ENCODE results near the gene AOX1. TPM values are rescaled to one million over a fixed set of nuclear protein-coding genes. Genes with fewer than 3 reads are reported as not detected.
"Not testable (repeated sequence)": the region's sequence is repeated elsewhere in the genome, so short reads cannot be mapped to it uniquely, and the experiment has no call there.

AOX1 gene
- total RNA-seq, 3 donors from 2014 or later = 0.63 to 1.0 (median 0.71) TPM

DNA sequence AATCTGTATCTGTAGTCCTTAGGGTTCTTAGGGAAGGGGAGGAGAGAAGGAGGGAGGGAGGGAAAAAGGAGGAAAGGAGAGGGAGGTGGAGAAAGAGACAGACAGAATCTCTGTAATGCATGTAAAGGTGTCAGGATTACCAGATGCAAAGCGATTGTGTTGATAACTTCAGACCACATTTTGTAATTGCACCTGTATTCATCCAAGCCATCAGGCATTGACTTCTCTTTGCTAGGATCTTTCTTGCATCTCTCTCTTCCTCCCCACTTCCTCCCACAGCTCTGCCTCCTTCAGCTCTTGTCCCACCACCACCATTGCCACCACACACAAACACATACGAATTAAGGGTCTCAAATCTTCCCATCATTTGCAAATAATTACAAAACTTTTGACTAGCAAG lies 91.4 kb downstream of the AOX1 start:
- no peak for DNase-seq
- ATAC-seq = no peak

DNA sequence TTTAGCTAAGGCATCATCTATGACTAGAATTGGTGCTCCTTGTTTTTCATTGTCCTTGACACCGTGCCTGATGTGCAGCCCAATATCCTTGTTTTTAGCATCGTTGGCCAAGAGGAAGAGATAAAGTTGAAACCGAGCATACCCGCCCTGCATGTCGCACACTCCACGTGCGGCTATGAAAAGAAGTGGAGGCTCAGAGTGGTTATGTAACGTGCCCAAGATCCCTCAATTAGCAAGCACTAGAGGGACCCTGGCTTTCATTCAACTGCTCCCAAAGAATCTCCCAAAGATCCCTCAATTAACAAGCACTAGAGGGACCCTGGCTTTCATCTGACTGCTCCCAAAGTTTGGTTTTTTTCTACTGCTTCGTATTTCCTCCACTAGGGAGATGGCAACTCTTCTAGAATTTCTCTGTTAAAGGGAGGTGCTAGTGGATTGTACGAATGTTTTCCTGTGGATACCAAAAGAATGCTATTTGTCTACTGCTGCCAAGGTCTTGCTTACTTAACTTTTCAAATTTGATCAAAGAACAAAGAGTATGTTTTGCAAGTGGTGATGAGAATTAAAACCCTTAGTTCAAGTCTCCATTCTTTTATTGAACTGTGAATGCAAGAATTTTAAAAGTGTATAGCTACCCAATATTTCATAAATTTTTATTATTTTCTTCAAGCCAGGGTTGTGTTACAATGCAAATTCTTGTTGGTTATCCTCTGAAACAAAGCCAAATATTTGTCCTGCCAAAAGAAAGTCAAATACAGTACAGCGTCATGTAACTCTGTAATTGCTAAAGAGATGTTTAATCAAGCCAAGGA lies 92.1 kb downstream of the AOX1 start:
- peaks cover 6% of the 10 kb centered on the region for H3K4me1 Mint-ChIP-seq (ENCODE audit: low read depth)
- no peaks in the 10 kb centered on the region for H3K9me3 Mint-ChIP-seq
- peaks cover 7% of the 10 kb centered on the region for H3K27me3 Mint-ChIP-seq (ENCODE audit: low read depth)
- no peaks in the 10 kb centered on the region for H3K36me3 Mint-ChIP-seq (ENCODE audit: insufficient read depth)
- H3K4me3 Mint-ChIP-seq = no peak overlapping the region
- DNase-seq = no peak
- no peak for ATAC-seq

More for the DNA sequence above, 91.4 kb downstream of the AOX1 start:
- no peak overlapping the region for H3K4me3 Mint-ChIP-seq
- H3K4me1 Mint-ChIP-seq (ENCODE audit: low read depth) = peaks cover 6% of the 10 kb centered on the region
- peaks cover 7% of the 10 kb centered on the region for H3K27me3 Mint-ChIP-seq (ENCODE audit: low read depth)
- H3K9me3 Mint-ChIP-seq = no peaks in the 10 kb centered on the region
- no peaks in the 10 kb centered on the region for H3K36me3 Mint-ChIP-seq (ENCODE audit: insufficient read depth)

DNA sequence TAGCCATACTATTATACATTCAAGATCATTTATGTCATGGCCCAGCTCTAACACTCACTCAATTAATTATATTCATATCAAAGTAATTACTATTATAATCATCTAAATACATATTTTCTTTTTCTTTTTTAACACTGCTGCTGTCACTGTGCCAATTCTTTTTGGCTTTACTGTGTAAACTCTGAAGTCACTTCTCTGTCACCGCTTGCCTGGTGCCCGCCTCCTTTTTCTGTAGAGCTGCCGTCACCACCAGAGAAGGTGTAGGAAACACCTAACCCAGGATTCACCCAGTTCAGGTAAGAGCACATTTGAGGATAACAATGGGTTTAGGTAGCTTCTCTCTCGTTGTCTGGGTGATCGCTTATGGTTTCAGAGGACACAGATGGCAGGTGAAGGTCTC lies 93.3 kb downstream of the AOX1 start:
- H3K4me1 Mint-ChIP-seq (ENCODE audit: low read depth) = no peaks in the 10 kb centered on the region
- peaks cover 5% of the 10 kb centered on the region for H3K27me3 Mint-ChIP-seq (ENCODE audit: low read depth)
- H3K9me3 Mint-ChIP-seq = no peaks in the 10 kb centered on the region
- no peak for DNase-seq
- ATAC-seq = no peak
- H3K4me3 Mint-ChIP-seq = no peak overlapping the region
- H3K36me3 Mint-ChIP-seq (ENCODE audit: insufficient read depth) = no peaks in the 10 kb centered on the region

DNA sequence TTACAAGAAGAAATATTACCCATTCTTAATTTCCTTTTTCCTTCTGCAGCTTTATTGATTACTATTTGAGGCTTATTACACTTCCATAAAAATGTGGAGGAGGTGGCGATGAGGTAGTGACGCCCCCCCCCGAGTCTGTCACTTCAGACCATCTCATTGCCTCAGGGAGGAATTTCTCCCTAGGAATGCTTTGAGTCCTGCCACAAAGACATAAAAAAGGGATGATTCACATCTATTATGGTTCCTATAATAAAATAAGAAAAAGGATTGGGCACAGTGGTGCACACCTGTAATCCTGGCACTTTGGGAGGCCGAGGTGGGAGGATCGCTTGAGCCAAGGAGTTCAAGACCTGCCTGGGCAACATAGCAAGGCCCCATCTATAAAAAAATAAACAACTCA lies 93.7 kb downstream of the AOX1 start:
- H3K36me3 Mint-ChIP-seq (ENCODE audit: insufficient read depth) = no peaks in the 10 kb centered on the region
- no peaks in the 10 kb centered on the region for H3K4me1 Mint-ChIP-seq (ENCODE audit: low read depth)
- ATAC-seq = no peak
- no peak for DNase-seq
- peaks cover 5% of the 10 kb centered on the region for H3K27me3 Mint-ChIP-seq (ENCODE audit: low read depth)
- H3K4me3 Mint-ChIP-seq = no peak overlapping the region
- no peaks in the 10 kb centered on the region for H3K9me3 Mint-ChIP-seq

DNA sequence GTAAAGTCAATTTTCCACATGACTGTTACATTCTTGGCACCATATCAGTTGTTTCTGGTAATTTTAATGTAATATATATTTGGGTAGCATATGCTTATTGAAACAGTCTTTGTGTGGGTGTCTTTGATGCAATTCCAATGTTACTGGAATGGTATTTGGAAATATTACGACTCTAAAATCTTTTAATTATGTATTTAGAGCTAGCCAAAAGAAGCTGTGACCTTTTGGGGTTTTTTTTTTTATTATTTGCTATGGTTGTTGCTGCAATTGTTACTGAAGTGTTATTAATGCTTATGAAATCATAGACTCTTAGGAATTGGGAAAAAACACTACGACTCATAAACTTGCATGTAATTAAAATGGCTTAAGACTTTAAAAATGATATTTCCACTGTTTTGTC lies 95.9 kb downstream of the AOX1 start:
- no peak for DNase-seq
- no peaks in the 10 kb centered on the region for H3K36me3 Mint-ChIP-seq (ENCODE audit: insufficient read depth)
- no peak for ATAC-seq
- peaks cover 2% of the 10 kb centered on the region for H3K27me3 Mint-ChIP-seq (ENCODE audit: low read depth)
- H3K9me3 Mint-ChIP-seq = no peaks in the 10 kb centered on the region
- no peak overlapping the region for H3K4me3 Mint-ChIP-seq
- H3K4me1 Mint-ChIP-seq (ENCODE audit: low read depth) = no peaks in the 10 kb centered on the region

DNA sequence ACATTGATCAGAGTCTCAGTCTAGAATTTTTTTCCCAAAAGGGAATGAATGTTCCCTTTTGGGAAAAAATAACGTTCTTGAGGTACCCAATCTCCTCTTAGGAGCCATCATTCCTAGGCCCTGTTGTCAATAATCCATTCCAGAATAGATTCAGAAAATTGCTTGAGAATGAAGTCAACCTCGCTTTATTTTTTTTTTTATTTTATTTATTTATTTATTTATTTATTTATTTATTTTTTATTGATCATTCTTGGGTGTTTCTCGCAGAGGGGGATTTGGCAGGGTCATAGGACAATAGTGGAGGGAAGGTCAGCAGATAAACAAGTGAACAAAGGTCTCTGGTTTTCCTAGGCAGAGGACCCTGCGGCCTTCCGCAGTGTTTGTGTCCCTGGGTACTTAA lies 96.6 kb downstream of the AOX1 start:
- not testable (repeated sequence) for H3K9me3 Mint-ChIP-seq

DNA sequence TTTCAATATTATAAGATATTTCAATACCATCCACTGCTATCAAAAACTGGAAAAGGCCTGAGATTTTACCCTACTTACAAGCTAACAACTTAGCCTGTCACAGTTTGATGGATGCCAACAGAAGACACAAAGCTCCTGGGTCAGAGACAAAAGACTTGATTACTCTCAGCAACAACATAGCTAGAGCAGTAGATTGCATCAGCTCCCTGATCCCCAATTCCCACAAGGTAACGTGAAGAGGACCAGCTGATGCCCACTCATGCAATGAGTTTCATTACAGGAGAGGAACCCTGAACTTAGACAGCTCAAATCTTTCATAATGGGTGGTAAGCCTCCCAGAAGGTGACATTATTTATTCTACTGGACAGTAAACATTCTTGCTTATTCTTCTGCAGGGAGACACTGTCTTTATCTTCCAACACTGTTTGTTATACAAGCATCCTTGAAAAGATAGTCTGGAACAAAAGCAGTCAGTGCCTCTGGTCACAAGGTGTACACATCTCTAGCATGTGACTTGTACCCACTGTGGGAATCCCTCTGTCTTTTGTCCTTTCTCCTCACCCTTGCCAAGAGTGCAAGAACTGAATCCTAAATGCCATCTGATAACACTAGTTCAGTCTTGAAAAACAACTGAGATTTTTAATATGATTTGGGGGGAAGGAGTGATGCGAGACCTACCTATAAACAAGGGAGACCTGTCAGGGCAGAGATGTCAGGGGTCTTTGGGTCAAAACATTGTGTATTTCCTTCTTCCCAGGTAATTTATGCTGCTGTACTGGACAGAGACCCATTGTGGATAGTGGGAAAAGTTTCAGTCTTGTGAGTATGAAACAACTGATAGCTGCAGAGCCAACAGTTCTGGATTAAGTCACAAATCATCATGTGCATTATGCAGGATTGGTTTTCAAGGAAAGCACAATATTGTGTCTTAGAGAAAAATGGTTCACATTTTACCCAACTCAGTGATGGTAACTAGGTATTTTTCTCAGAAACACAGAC lies 102.4 kb downstream of the AOX1 start:
- Mint-ChIP-seq H3K4me1 (ENCODE audit: low read depth) (peaks cover 3% of the 10 kb centered on the region), H3K9me3 (no peaks in the 10 kb centered on the region), H3K4me3 (no peak overlapping the region), H3K36me3 (ENCODE audit: insufficient read depth) (no peaks in the 10 kb centered on the region), H3K27me3 (ENCODE audit: low read depth) (peaks cover 3% of the 10 kb centered on the region)
- DNase-seq = no peak
- no peak for ATAC-seq

More for the DNA sequence above, 96.6 kb downstream of the AOX1 start:
- DNase-seq; H3K4me3 Mint-ChIP-seq; H3K36me3 Mint-ChIP-seq (ENCODE audit: insufficient read depth); H3K27me3 Mint-ChIP-seq (ENCODE audit: low read depth); ATAC-seq; H3K4me1 Mint-ChIP-seq (ENCODE audit: low read depth): not testable (repeated sequence)

DNA sequence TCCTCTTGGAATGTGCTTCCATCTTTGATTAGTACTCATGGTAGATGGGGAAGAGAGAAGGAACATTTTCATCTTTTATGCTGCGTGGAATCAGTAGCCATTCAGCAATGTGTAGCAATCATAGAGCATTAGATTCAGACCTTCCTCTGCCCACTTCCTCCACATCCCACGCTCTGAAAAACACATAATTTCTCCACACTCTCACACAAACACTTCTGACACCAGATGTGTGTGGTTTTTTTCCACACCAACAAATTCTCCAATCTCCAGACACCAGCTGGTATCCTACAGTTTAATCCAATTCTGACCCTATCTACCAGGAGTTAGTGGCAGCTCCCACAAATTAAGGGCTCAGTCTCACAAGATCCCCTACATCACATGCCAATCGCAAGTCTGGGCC lies 103.3 kb downstream of the AOX1 start:
- Mint-ChIP-seq H3K4me3 (no peak overlapping the region), H3K9me3 (no peaks in the 10 kb centered on the region), H3K4me1 (ENCODE audit: low read depth) (peaks cover 3% of the 10 kb centered on the region), H3K27me3 (ENCODE audit: low read depth) (peaks cover 3% of the 10 kb centered on the region), H3K36me3 (ENCODE audit: insufficient read depth) (no peaks in the 10 kb centered on the region)
- DNase-seq (no peak), ATAC-seq (no peak)

DNA sequence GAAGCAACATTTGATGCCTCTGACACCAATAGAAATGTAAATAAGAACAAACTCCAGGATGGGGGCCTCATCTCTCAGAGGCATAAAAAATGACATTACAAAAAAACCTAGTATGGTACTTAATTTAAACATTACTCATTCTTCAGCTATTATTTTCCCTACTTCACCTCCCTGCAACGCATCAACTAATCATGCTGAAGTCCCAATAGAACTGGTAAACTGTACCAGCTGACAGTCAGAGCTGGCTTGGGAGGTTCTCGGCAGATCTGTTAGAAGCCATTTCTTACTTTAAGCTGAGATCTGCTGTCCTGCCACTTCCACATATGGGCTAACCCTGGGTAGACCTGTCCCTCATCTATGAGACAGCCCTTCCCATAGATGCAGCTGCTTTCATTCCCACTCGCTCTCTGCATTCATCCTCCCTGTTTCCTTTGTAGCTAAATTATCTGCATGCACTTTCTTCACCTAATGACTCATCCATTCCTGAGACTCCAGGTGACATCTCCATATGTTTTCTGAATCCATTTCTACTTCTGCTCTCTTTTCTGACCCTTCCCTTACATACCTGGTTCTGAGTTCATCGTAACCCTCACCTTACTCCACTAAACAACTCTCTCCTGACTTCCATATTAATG lies 108.1 kb downstream of the AOX1 start:
- no peak for DNase-seq
- no peak for ATAC-seq
- Mint-ChIP-seq H3K36me3 (ENCODE audit: insufficient read depth) (no peaks in the 10 kb centered on the region), H3K4me3 (no peak overlapping the region), H3K9me3 (no peaks in the 10 kb centered on the region), H3K27me3 (ENCODE audit: low read depth) (peaks cover 5% of the 10 kb centered on the region), H3K4me1 (ENCODE audit: low read depth) (peaks cover 3% of the 10 kb centered on the region)

DNA sequence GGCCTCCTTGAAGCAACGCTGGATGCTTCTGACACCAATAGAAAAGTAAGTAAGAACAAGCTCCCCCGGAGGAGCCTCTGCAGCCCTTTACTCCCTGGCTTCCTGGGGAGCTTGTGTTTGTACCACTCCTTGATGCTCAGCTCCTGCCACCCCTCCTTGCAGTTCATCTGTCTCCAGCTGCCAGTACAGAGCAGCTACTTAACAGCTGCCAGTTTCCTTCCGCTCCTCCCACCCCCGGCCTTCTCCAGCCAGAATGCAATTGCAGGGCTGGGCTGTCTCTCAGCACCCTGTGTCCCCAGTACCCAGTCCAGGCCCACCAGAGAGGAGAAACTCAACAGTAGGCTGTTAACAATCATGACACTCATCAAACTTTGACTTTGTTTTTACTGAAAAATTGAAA lies 109.4 kb downstream of the AOX1 start:
- no peak overlapping the region for H3K4me3 Mint-ChIP-seq
- peaks cover 1% of the 10 kb centered on the region for H3K4me1 Mint-ChIP-seq (ENCODE audit: low read depth)
- no peaks in the 10 kb centered on the region for H3K9me3 Mint-ChIP-seq
- no peak for DNase-seq
- H3K27me3 Mint-ChIP-seq (ENCODE audit: low read depth) = peaks cover 5% of the 10 kb centered on the region
- H3K36me3 Mint-ChIP-seq (ENCODE audit: insufficient read depth) = no peaks in the 10 kb centered on the region
- ATAC-seq = peak; percentile 25 to 34

DNA sequence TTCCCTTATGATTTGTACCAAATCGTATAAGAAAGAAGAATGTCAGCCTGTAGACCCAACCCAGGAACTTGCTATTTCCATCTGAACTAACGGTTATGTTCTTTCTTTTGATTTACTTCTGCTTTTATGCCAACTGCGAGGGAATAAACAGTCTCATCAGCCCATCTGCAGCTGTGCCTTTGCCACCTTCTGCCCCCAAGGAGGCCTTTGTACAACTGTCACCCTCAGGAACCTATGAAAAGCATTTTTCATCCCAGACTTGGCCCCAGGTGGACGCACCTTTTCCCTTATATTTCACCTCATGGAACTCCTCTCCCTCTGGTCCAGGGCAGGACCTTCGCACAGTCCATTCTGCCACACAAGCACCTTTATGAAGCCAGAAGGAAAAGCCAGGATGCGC lies 109.8 kb downstream of the AOX1 start:
- no peaks in the 10 kb centered on the region for H3K9me3 Mint-ChIP-seq
- H3K36me3 Mint-ChIP-seq (ENCODE audit: insufficient read depth) = no peaks in the 10 kb centered on the region
- ATAC-seq (no peak), DNase-seq (no peak)
- H3K27me3 Mint-ChIP-seq (ENCODE audit: low read depth) = peaks cover 3% of the 10 kb centered on the region
- H3K4me3 Mint-ChIP-seq = no peak overlapping the region
- H3K4me1 Mint-ChIP-seq (ENCODE audit: low read depth) = peaks cover 1% of the 10 kb centered on the region

DNA sequence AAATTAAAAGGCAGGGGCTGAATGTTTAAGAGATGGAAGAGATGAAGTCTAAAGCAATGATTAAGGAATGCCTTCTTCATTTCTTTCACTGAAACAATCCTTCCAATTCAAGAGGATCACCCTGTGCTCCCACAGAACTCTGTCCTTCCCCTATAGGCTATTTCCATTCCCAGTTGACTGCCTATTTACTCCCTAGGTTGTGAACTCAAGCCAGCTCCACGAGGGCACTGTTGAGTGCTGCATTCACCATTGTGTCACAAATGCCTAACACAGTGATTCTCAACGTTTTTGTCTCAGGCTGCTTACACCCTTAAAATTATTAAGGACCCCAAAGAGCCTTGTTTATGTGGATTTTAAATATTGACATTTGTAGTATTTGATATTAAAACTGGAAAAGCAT lies 112.4 kb downstream of the AOX1 start:
- no peak for ATAC-seq
- Mint-ChIP-seq H3K27me3 (ENCODE audit: low read depth) (peaks cover 3% of the 10 kb centered on the region), H3K4me1 (ENCODE audit: low read depth) (peaks cover 11% of the 10 kb centered on the region), H3K9me3 (no peaks in the 10 kb centered on the region), H3K4me3 (no peak overlapping the region), H3K36me3 (ENCODE audit: insufficient read depth) (no peaks in the 10 kb centered on the region)
- DNase-seq = no peak

DNA sequence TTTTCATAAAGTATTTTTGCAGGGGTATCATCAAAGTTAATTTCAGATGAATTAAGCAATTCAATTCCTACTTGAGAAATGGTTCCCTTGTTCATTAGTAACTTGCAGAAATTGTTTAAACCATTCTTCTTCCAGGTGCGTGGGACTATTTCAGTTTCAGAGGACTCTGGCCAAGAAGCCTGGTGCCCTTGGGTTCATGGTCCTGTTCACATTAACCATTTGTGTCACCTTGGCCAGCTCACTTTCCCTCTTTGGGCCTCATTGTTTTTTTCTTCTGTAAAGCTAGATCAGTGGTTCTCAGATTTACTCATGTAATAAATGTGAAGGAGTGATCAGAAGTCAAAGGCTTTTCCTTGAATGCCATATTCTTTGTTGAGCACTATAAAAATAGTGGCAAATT lies 113.5 kb downstream of the AOX1 start:
- peaks cover under 1% of the 10 kb centered on the region for H3K27me3 Mint-ChIP-seq (ENCODE audit: low read depth)
- peaks cover 18% of the 10 kb centered on the region for H3K4me1 Mint-ChIP-seq (ENCODE audit: low read depth)
- no peak for ATAC-seq
- H3K4me3 Mint-ChIP-seq = no peak overlapping the region
- no peak for DNase-seq
- H3K9me3 Mint-ChIP-seq = no peaks in the 10 kb centered on the region
- no peaks in the 10 kb centered on the region for H3K36me3 Mint-ChIP-seq (ENCODE audit: insufficient read depth)

DNA sequence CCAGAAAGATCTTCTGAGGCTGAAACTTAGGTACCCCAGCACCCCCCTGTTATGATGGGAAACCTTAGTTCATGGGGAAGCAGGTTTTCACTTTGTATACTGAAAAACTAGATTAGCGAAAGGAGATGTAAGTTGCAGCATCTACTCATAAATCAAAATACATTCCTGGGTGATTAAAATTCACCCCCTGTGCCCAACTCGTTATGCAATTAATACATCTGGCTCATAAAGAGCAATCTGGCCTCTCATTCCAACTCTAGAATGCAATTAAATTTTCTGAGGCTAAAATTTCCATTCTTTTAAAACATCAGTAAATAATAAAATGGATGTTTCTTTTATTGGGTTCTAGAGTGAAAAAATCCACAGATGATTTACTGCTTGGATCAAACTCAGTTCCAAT lies 115.0 kb downstream of the AOX1 start:
- H3K4me3 Mint-ChIP-seq = no peak overlapping the region
- no peaks in the 10 kb centered on the region for H3K9me3 Mint-ChIP-seq
- no peaks in the 10 kb centered on the region for H3K27me3 Mint-ChIP-seq (ENCODE audit: low read depth)
- H3K4me1 Mint-ChIP-seq (ENCODE audit: low read depth) = peaks cover 18% of the 10 kb centered on the region
- no peaks in the 10 kb centered on the region for H3K36me3 Mint-ChIP-seq (ENCODE audit: insufficient read depth)
- ATAC-seq = no peak
- no peak for DNase-seq
